ENCODE data around the gene CASKIN1. TPM values are rescaled to one million over a fixed set of nuclear protein-coding genes. Genes with fewer than 3 reads are reported as not detected.

Gene CASKIN1
- total RNA-seq, 1 experiment from 2014 or later = 7.9 TPM

GRCh38 chr16:2206420-2206779 lies 10.0 kb upstream of the CASKIN1 start:
- DNase-seq = no peak
- Histone ChIP-seq H3K23me2 (ENCODE audit: insufficient read length, low read depth, low read length, poor library complexity, severe bottlenecking) (peaks cover 12% of the 10 kb centered on the region), H3T11ph (ENCODE audit: low read length) (no peak overlapping the region), H4K91ac (ENCODE audit: insufficient read length, low read depth, low read length) (no peak overlapping the region), H2BK120ac (ENCODE audit: low read depth, low read length, poor library complexity, severe bottlenecking) (no peak overlapping the region), H3K4me2 (ENCODE audit: insufficient read depth, insufficient read length, low read length) (peak overlapping the region; percentile 80), H3K79me2 (ENCODE audit: insufficient read depth, low read length) (no peaks in the 10 kb centered on the region), H3K4ac (ENCODE audit: low read depth, low read length) (no peak overlapping the region), H3K79me1 (ENCODE audit: insufficient read depth, low read depth, low read length, poor library complexity, severe bottlenecking) (no peaks in the 10 kb centered on the region), H3K23ac (ENCODE audit: insufficient read length, low read depth, low read length) (no peak overlapping the region), H3K14ac (ENCODE audit: insufficient read depth, low read length) (no peak overlapping the region), H3K4me1 (ENCODE audit: insufficient read depth, low read length) (no peaks in the 10 kb centered on the region; the same call in 1 of the 2 replicates), H4K5ac (ENCODE audit: insufficient read length, low read depth, low read length) (no peak overlapping the region), H2AFZ (ENCODE audit: low read length) (no peak overlapping the region), H2BK5ac (ENCODE audit: insufficient read length, low read length) (no peak overlapping the region), H4K8ac (replicated peaks; ENCODE audit: insufficient read length, low read depth, low read length) (no peak overlapping the region), H3K27me3 (ENCODE audit: insufficient read depth, low read length) (no peaks in the 10 kb centered on the region), H3K9ac (ENCODE audit: extremely low read depth, insufficient read length, low read length) (no peak overlapping the region), H3K18ac (ENCODE audit: insufficient read length, low read depth, low read length) (no peak overlapping the region), H3K9me3 (ENCODE audit: control insufficient read depth, low read depth, low read length) (no peaks in the 10 kb centered on the region), H3K27ac (ENCODE audit: insufficient read length, low read depth, low read length) (no peak overlapping the region), H3K56ac (ENCODE audit: insufficient read length, low read depth, low read length) (no peak overlapping the region), H4K20me1 (ENCODE audit: control insufficient read depth, insufficient read depth, insufficient read length) (no peaks in the 10 kb centered on the region), H2BK15ac (ENCODE audit: low read depth, low read length) (no peak overlapping the region), H2AK5ac (ENCODE audit: insufficient read length, low read length) (no peak overlapping the region), H2BK20ac (ENCODE audit: low read depth, low read length, poor library complexity, severe bottlenecking) (no peak overlapping the region), H2BK12ac (ENCODE audit: insufficient read length, low read depth, low read length) (no peak overlapping the region)
- Mint-ChIP-seq H3K9me3 (peaks cover 0 to 9% of the 10 kb centered on the region in 2 experiments; a peak in 1 of 5 replicates), H3K4me1 (peaks cover 6 to 9% of the 10 kb centered on the region in 2 experiments), H3K27me3 (ENCODE audit: low read depth) (peaks cover 21% of the 10 kb centered on the region), H3K36me3 (ENCODE audit: insufficient read depth in 1 of 3, low read depth in 3 of 3) (peaks cover 7 to 30% (median 28%) of the 10 kb centered on the region in 3 experiments; a peak in 6 of 7 replicates), H3K27ac (0 out of 7 replicates have a peak overlapping the region, but pooled peaks of 1 of the 3 experiments have one; percentile 46), H3K4me3 (peak overlapping the region; percentile 76 to 84)
- WGBS (ENCODE audit: extremely low coverage, insufficient read length, low lambda C conversion rate) = no CpG with 5 or more reads among the region's 18 CpGs
- TF ChIP-seq CTCF (conservative IDR thresholded peaks at IDR 0.05) = no peak

All from H9 (cell line).